GM18951 (cell line): ENCODE results near the gene SYS1.

ENCODE experiments used
- POLR2A ChIP-seq: IDR thresholded peaks from 4 replicates; pipeline ENCODE4 v1.6.1; 2011; ENCODE audit warnings: mild to moderate bottlenecking; ENCODE audit not compliant: insufficient read length, insufficient read depth; ENCODE audit errors: extremely low read depth
- in situ Hi-C: fragments of 300-500 bp; cut with MboI; formaldehyde crosslinking; loops from one replicate; pipeline ENCODE4 v1.12.0; 2022; ENCODE audit warnings: low sequenced_read_pairs, mixed read lengths, inconsistent platforms; ENCODE audit not compliant: unreplicated experiment

SYS1 gene

GRCh38 chr20:45329497-45330319 is 33.2 kb upstream of the SYS1 start:
- no peak for TF ChIP-seq POLR2A
- in situ Hi-C loops, result loop anchor here (25.0 kb wide), 1 partner anchor 458 kb away; the partner anchor contains the start of genes DNTTIP1 and WFDC3

- in situ Hi-C loops, result loop anchor here (25.0 kb wide), 1 partner anchor 457 kb away; the partner anchor contains the start of genes DNTTIP1 and WFDC3
- TF ChIP-seq POLR2A, result no peak
Observed at GRCh38 chr20:45330476-45330875, 32.5 kb upstream of the SYS1 start.

GRCh38 chr20:45336530-45337366 is 26.2 kb upstream of the SYS1 start:
- in situ Hi-C loops, result loop anchor here (25.0 kb wide), 1 partner anchor 451 kb away; the partner anchor contains the start of genes DNTTIP1 and WFDC3
- no peak for TF ChIP-seq POLR2A

GRCh38 chr20:45337367-45338120 is 25.4 kb upstream of the SYS1 start:
- TF ChIP-seq POLR2A, result no peak
- in situ Hi-C loops, result loop anchor here (25.0 kb wide), 1 partner anchor 450 kb away; the partner anchor contains the start of genes DNTTIP1 and WFDC3

GRCh38 chr20:45338121-45339030 is 24.6 kb upstream of the SYS1 start:
- TF ChIP-seq POLR2A, result no peak
- in situ Hi-C loops, result loop anchor here (25.0 kb wide), 1 partner anchor 449 kb away; the partner anchor contains the start of genes DNTTIP1 and WFDC3

- in situ Hi-C loops, result loop anchor here (25.0 kb wide), 1 partner anchor 448 kb away; the partner anchor contains the start of genes DNTTIP1 and WFDC3
- TF ChIP-seq POLR2A, result no peak
Observed at GRCh38 chr20:45339084-45339483, 23.9 kb upstream of the SYS1 start.

GRCh38 chr20:45339799-45340198 is 23.2 kb upstream of the SYS1 start:
- in situ Hi-C loops, result loop anchor here (25.0 kb wide), 1 partner anchor 448 kb away; the partner anchor contains the start of genes DNTTIP1 and WFDC3
- TF ChIP-seq POLR2A, result no peak

- in situ Hi-C loops, result loop anchor here (25.0 kb wide), 1 partner anchor 447 kb away; the partner anchor contains the start of genes DNTTIP1 and WFDC3
- no peak for TF ChIP-seq POLR2A
Observed at GRCh38 chr20:45340236-45340847, 22.6 kb upstream of the SYS1 start.

GRCh38 chr20:45340951-45341350 is 22.0 kb upstream of the SYS1 start:
- in situ Hi-C loops, result loop anchor here (25.0 kb wide), 1 partner anchor 446 kb away; the partner anchor contains the start of genes DNTTIP1 and WFDC3
- TF ChIP-seq POLR2A, result no peak

- TF ChIP-seq POLR2A, result no peak
- in situ Hi-C loops, result loop anchor here (25.0 kb wide), 1 partner anchor 446 kb away; the partner anchor contains the start of genes DNTTIP1 and WFDC3
Observed at GRCh38 chr20:45341579-45341938, 21.4 kb upstream of the SYS1 start.

- TF ChIP-seq POLR2A, result no peak
- in situ Hi-C loops, result loop anchor here (25.0 kb wide), 1 partner anchor 445 kb away; the partner anchor contains the start of genes DNTTIP1 and WFDC3
Observed at GRCh38 chr20:45341939-45342854, 20.8 kb upstream of the SYS1 start.
